Osteocyte (in vitro differentiated cells): ENCODE data around the gene TAGLN3. TPM values are rescaled to one million over a fixed set of nuclear protein-coding genes. Genes with fewer than 3 reads are reported as not detected.

Experiments
- DNase-seq: peaks from one replicate; pipeline ENCODE4 v3.0.0; 2021; ENCODE audit warnings: mixed read lengths; ENCODE audit not compliant: unreplicated experiment; ENCODE audit errors: extremely low spot score
- H3K27ac Mint-ChIP-seq: one replicate; pipeline ENCODE4 v1.8.0; 2021; ENCODE audit warnings: mild to moderate bottlenecking, mixed read lengths; ENCODE audit not compliant: unreplicated experiment
- H3K27me3 Mint-ChIP-seq: one replicate; pipeline ENCODE4 v1.8.0; 2021; ENCODE audit warnings: mixed read lengths; ENCODE audit not compliant: unreplicated experiment
- H3K36me3 Mint-ChIP-seq: one replicate; pipeline ENCODE4 v1.8.0; 2021; ENCODE audit warnings: mixed read lengths; ENCODE audit not compliant: unreplicated experiment
- H3K4me1 Mint-ChIP-seq: one replicate; pipeline ENCODE4 v1.8.0; 2021; ENCODE audit warnings: mixed read lengths; ENCODE audit not compliant: unreplicated experiment
- H3K4me3 Mint-ChIP-seq: one replicate; pipeline ENCODE4 v1.8.0; 2021; ENCODE audit warnings: mild to moderate bottlenecking, moderate library complexity, mixed read lengths; ENCODE audit not compliant: unreplicated experiment
- H3K9me3 Mint-ChIP-seq: one replicate; pipeline ENCODE4 v1.8.0; 2021; ENCODE audit warnings: mixed read lengths; ENCODE audit not compliant: unreplicated experiment
- total RNA-seq: library from RNA; stranded (reverse); gene quantifications from 2 replicates; pipeline ENCODE4 v1.2.1, GENCODE V29; 2021
- TF ChIP-seq, protein P1 (sequence below): fragments of 200-600 bp; sonication (generic); IDR thresholded peaks from 2 replicates; pipeline ENCODE4 v1.5.0; 2021; ENCODE audit warnings: antibody characterized with exemption, mild to moderate bottlenecking, moderate library complexity

TAGLN3 gene
- total RNA-seq, 1 donor from 2014 or later: not detected

DNA sequence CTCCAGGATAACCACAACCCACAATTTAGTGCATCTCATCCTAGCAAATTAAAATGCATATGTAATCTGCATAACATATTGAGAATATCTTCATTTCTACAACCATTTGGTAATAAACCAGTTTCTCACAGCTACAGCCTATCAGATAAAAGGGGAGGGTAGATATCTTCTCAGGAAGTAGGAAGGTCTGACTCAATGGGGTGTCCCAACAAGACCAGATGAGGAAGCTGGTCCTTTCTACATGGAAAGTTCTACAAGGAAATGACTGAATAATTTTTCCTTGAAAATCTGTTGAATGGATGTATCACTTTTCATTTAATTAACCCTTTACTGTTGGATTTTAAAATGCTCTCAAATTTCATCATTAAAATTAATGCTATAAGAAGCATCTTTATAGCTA lies 18.4 kb downstream of the TAGLN3 start:
- no peak for DNase-seq
- Mint-ChIP-seq H3K27me3 (no peaks in the 10 kb centered on the region), H3K36me3 (no peaks in the 10 kb centered on the region), H3K27ac (no peak overlapping the region), H3K4me3 (no peak overlapping the region), H3K4me1 (peaks cover 5% of the 10 kb centered on the region), H3K9me3 (peaks cover 8% of the 10 kb centered on the region)
- TF ChIP-seq, protein P1, sequence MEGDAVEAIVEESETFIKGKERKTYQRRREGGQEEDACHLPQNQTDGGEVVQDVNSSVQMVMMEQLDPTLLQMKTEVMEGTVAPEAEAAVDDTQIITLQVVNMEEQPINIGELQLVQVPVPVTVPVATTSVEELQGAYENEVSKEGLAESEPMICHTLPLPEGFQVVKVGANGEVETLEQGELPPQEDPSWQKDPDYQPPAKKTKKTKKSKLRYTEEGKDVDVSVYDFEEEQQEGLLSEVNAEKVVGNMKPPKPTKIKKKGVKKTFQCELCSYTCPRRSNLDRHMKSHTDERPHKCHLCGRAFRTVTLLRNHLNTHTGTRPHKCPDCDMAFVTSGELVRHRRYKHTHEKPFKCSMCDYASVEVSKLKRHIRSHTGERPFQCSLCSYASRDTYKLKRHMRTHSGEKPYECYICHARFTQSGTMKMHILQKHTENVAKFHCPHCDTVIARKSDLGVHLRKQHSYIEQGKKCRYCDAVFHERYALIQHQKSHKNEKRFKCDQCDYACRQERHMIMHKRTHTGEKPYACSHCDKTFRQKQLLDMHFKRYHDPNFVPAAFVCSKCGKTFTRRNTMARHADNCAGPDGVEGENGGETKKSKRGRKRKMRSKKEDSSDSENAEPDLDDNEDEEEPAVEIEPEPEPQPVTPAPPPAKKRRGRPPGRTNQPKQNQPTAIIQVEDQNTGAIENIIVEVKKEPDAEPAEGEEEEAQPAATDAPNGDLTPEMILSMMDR: no peak

DNA sequence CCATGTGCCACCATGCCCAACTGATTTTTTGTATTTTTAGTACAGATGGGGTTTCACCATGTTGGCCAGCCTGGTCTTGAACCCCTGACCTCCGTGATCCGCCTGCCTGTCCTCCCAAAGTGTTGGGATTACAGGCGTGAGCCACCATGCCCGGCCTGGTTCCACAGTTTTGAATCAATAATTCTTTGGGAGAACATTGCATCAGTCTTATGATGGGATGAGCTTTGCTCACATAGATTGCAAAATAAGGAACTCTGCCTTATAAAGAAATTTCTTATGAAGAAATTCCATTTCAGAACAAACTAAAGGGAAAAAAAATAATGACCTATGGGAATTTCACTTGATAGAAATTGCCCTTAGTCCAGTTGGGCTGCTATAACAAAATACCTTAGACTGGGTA lies 20.0 kb downstream of the TAGLN3 start:
- no peaks in the 10 kb centered on the region for H3K4me1 Mint-ChIP-seq
- no peak overlapping the region for H3K4me3 Mint-ChIP-seq
- no peak for DNase-seq
- no peak overlapping the region for H3K27ac Mint-ChIP-seq
- no peaks in the 10 kb centered on the region for H3K36me3 Mint-ChIP-seq
- TF ChIP-seq, protein P1: no peak
- H3K9me3 Mint-ChIP-seq: peaks cover 9% of the 10 kb centered on the region
- no peaks in the 10 kb centered on the region for H3K27me3 Mint-ChIP-seq

DNA sequence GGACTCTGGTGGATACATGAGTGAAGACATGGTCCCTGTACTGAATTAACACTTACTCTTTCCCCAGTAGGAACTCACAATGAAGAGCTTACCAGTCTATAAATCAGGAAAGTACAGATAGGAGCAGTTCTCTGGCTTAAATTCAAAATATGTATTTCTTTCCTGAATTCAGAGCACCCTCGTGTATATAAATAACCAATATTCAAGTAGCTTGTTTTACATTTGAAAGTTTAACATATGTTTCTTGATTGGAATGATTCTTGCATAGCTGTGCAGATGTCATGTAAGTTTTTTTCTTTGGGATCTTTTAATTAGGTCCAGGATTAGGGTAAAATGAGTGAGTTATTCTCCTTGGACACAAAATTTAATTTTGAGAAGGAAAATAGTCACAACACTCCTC lies 21.0 kb downstream of the TAGLN3 start:
- no peak overlapping the region for H3K4me3 Mint-ChIP-seq
- H3K36me3 Mint-ChIP-seq: no peaks in the 10 kb centered on the region
- DNase-seq: no peak
- H3K9me3 Mint-ChIP-seq: peaks cover 9% of the 10 kb centered on the region
- H3K27ac Mint-ChIP-seq: no peak overlapping the region
- no peaks in the 10 kb centered on the region for H3K4me1 Mint-ChIP-seq
- H3K27me3 Mint-ChIP-seq: no peaks in the 10 kb centered on the region
- TF ChIP-seq, protein P1: no peak

DNA sequence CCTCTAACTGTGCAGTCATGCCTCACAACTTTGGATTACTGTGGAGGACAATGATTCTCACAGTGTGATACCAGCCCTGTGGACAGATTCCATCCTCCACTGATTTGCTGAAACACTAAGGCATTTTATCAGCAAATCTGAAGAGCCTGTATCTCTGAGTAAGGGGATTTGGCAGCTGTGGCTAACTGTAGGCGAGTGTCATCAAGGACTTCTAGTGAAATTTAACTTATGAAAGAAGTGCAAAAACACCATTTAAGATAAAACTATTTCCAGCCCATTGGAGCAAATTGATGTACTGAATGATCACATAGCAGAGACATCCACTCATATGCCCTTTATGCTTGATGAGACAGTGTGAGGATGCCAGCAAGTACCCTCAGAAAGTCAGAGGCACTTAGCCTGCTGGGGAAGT lies 22.0 kb downstream of the TAGLN3 start:
- no peak for DNase-seq
- Mint-ChIP-seq H3K4me3 (no peak overlapping the region), H3K9me3 (peaks cover 9% of the 10 kb centered on the region), H3K27me3 (no peaks in the 10 kb centered on the region), H3K36me3 (no peaks in the 10 kb centered on the region), H3K4me1 (no peaks in the 10 kb centered on the region), H3K27ac (no peak overlapping the region)
- TF ChIP-seq, protein P1: no peak

DNA sequence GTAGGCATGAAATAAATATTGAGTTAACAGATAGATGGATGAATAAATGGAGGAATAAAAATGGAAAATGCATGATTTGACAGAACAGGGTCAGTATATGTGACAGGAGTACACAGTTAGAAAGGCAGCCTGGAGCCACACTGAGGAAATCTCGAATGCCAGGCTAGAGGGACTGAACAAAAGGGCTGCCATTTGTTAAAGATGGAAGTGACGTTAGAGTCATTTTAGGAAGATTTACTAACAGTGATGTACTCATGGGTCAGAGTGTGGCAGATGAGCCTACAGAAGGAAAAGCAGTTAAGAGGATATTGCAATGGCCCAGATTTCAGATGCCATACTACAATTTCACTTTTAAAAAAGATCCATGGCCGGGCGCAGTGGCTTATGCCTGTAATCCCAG lies 28.4 kb downstream of the TAGLN3 start:
- no peak for DNase-seq
- Mint-ChIP-seq H3K9me3 (peaks cover under 1% of the 10 kb centered on the region), H3K27me3 (no peaks in the 10 kb centered on the region), H3K36me3 (no peaks in the 10 kb centered on the region), H3K27ac (no peak overlapping the region), H3K4me3 (no peak overlapping the region), H3K4me1 (no peaks in the 10 kb centered on the region)
- TF ChIP-seq, protein P1: no peak
